OCI-LY7 (cell line): ENCODE results near the gene GALC. TPM values are rescaled to one million over a fixed set of nuclear protein-coding genes. Genes with fewer than 3 reads are reported as not detected.

Experiments
- BruUV-seq: library from RNA; stranded (reverse); fragments of 400-500 nt; replicated peaks from 2 replicates; lab custom pipeline; 2021; lab: Mats Ljungman, UMichigan
- CTCF ChIA-PET: fragments of 300-600 bp; sonication (Branson Sonifier 250); formaldehyde crosslinking; loops from one replicate; lab custom pipeline; 2022; ENCODE audit warnings: antibody characterized with exemption; ENCODE audit not compliant: unreplicated experiment; lab: Charles Lee
- POLR2A ChIA-PET: fragments of 300-600 bp; sonication (Branson Sonifier 250); formaldehyde crosslinking; loops from one replicate; lab custom pipeline; 2022; ENCODE audit warnings: antibody characterized with exemption; lab: Charles Lee
- DNase-seq: peaks from one replicate; pipeline ENCODE4 v3.0.0-alpha.2; 2015; ENCODE audit warnings: low spot score
- H2AFZ ChIP-seq: fragments of 200-600 bp; sonication (generic), shearing (Covaris generic); 2 replicates; pipeline ENCODE4 v1.6.1; 2014; ENCODE audit warnings: mild to moderate bottlenecking, antibody characterized with exemption, low read length, moderate library complexity
- H3K27ac ChIP-seq: fragments of 200-600 bp; sonication (generic); 2 replicates; pipeline ENCODE4 v1.5.1; 2014; ENCODE audit warnings: mixed run types, low read depth, mild to moderate bottlenecking, moderate library complexity, low read length, inconsistent platforms; ENCODE audit not compliant: poor library complexity, severe bottlenecking
- H3K36me3 ChIP-seq: fragments of 200-600 bp; sonication (generic); 2 replicates; pipeline ENCODE4 v1.6.1; 2014; ENCODE audit warnings: mild to moderate bottlenecking, antibody characterized with exemption, low read length, moderate library complexity, mixed read lengths; ENCODE audit not compliant: insufficient read depth
- H3K4me1 ChIP-seq: fragments of 200-600 bp; sonication (generic); 2 replicates; pipeline ENCODE4 v1.5.1; 2014; ENCODE audit warnings: mild to moderate bottlenecking, low read length; ENCODE audit not compliant: insufficient read depth, poor library complexity, severe bottlenecking
- H3K4me2 ChIP-seq: fragments of 200-600 bp; sonication (generic); 2 replicates; pipeline ENCODE4 v1.6.1; 2014; ENCODE audit warnings: mild to moderate bottlenecking, low read length
- H3K4me3 ChIP-seq: fragments of 200-600 bp; sonication (generic); 2 replicates; pipeline ENCODE4 v1.5.1; 2014; ENCODE audit warnings: mild to moderate bottlenecking, low read depth, low read length; ENCODE audit not compliant: poor library complexity, severe bottlenecking
- H3K79me2 ChIP-seq: fragments of 200-600 bp; sonication (generic); 2 replicates; pipeline ENCODE4 v1.6.1; 2016; ENCODE audit warnings: low read depth, mild to moderate bottlenecking, low read length, moderate library complexity, mixed read lengths; ENCODE audit not compliant: insufficient read depth
- H3K9me2 ChIP-seq: fragments of 200-600 bp; sonication (generic); 2 replicates; pipeline ENCODE4 v1.6.1; 2016; ENCODE audit warnings: mild to moderate bottlenecking, low read length, mixed read lengths; ENCODE audit not compliant: insufficient read depth
- H3K9me3 ChIP-seq: fragments of 200-600 bp; sonication (generic); 2 replicates; pipeline ENCODE4 v1.6.1; 2014; ENCODE audit warnings: mild to moderate bottlenecking, mixed run types, low read length, mixed read lengths
- H4K20me1 ChIP-seq: fragments of 200-600 bp; sonication (generic); 2 replicates; pipeline ENCODE4 v1.6.1; 2014; ENCODE audit warnings: mild to moderate bottlenecking, antibody characterized with exemption, low read length, moderate library complexity, mixed read lengths; ENCODE audit not compliant: insufficient read depth
- CTCF ChIP-seq: fragments of 200-600 bp; sonication (generic); conservative IDR thresholded peaks from 2 replicates; pipeline ENCODE4 v1.5.1; 2014; ENCODE audit warnings: mild to moderate bottlenecking, antibody characterized with exemption, low read length, moderate library complexity, mixed read lengths
- EZH2phosphoT487 ChIP-seq: fragments of 200-600 bp; sonication (generic); IDR thresholded peaks from 2 replicates; pipeline ENCODE4 v1.6.1; 2018; ENCODE audit warnings: low read depth, borderline replicate concordance, mild to moderate bottlenecking, mixed run types, antibody characterized with exemption, low read length, moderate library complexity, mixed read lengths
- intact Hi-C: fragments of 100-400 bp; cut with micrococcal nuclease; formaldehyde crosslinking; loops from one replicate; pipeline ENCODE4 v1.10.0; 2022; ENCODE audit not compliant: unreplicated experiment
- total RNA-seq, 2 experiments: library from RNA; depleted of rRNA in 1 of 2; stranded (reverse); fragments of >200 nt in 1 of 2; shearing (Covaris generic) in 1 of 2; gene quantifications; 2 replicates each; pipeline ENCODE4 v1.2.3, GENCODE V29; 2014 to 2022

GALC gene
- total RNA-seq, 2 experiments from 2014 or later = 4.4 to 18.0 TPM

GRCh38 chr14:87898301-87898700 lies 94.7 kb downstream of the GALC start:
- TF ChIP-seq EZH2phosphoT487 (no peak), CTCF (no peak)
- Histone ChIP-seq H3K27ac (no peak overlapping the region), H2AFZ (no peak overlapping the region), H3K36me3 (no peaks in the 10 kb centered on the region), H3K4me3 (no peak overlapping the region), H3K9me3 (no peaks in the 10 kb centered on the region), H3K4me1 (no peaks in the 10 kb centered on the region), H3K4me2 (no peak overlapping the region), H3K9me2 (no peaks in the 10 kb centered on the region), H3K79me2 (no peaks in the 10 kb centered on the region), H4K20me1 (no peaks in the 10 kb centered on the region)
- DNase-seq = no peak
- intact Hi-C loops = no loop called here
- ChIA-PET POLR2A (no interaction called here), CTCF (no interaction called here)
- no TSS peak for BruUV-seq

- no peak overlapping the region for H3K4me3 ChIP-seq
- no peaks in the 10 kb centered on the region for H3K9me2 ChIP-seq
- peak; percentile 59 for DNase-seq
- no peaks in the 10 kb centered on the region for H4K20me1 ChIP-seq
- H3K9me3 ChIP-seq = no peaks in the 10 kb centered on the region
- H3K4me1 ChIP-seq = no peaks in the 10 kb centered on the region
- CTCF ChIA-PET = no interaction called here
- intact Hi-C loops = loop anchor here (2.0 kb wide), 2 partner anchors 92 to 1434 kb away; no protein-coding TSS in a partner anchor
- no TSS peak for BruUV-seq
- TF ChIP-seq CTCF (peak; percentile 95), EZH2phosphoT487 (no peak)
- H3K79me2 ChIP-seq = no peaks in the 10 kb centered on the region
- no peak overlapping the region for H3K27ac ChIP-seq
- H3K4me2 ChIP-seq = no peak overlapping the region
- POLR2A ChIA-PET = no interaction called here
- no peaks in the 10 kb centered on the region for H3K36me3 ChIP-seq
- H2AFZ ChIP-seq = no peak overlapping the region
Measured at GRCh38 chr14:87896393-87897380, 96.3 kb downstream of the GALC start.

GRCh38 chr14:87894920-87895319 lies 98.1 kb downstream of the GALC start:
- intact Hi-C loops = no loop called here
- Histone ChIP-seq H4K20me1 (no peaks in the 10 kb centered on the region), H3K9me3 (no peaks in the 10 kb centered on the region), H3K4me1 (no peaks in the 10 kb centered on the region), H3K4me2 (no peak overlapping the region), H3K36me3 (no peaks in the 10 kb centered on the region), H2AFZ (no peak overlapping the region), H3K79me2 (no peaks in the 10 kb centered on the region), H3K4me3 (no peak overlapping the region), H3K27ac (no peak overlapping the region), H3K9me2 (no peaks in the 10 kb centered on the region)
- no TSS peak for BruUV-seq
- no peak for DNase-seq
- TF ChIP-seq CTCF = no peak
- TF ChIP-seq EZH2phosphoT487 = no peak
- CTCF ChIA-PET = no interaction called here
- POLR2A ChIA-PET = interaction anchor here (0.6 kb wide), 1 partner anchor 624 kb away, joined by 3 read pairs; no protein-coding TSS in a partner anchor
